ENCODE data around the gene ITM2C.

The ITM2C gene

GRCh38 chr2:230895536-230896345 is 31.0 kb downstream of the ITM2C start:
- DNase-seq: no peak

- DNase-seq: no peak
Observed at GRCh38 chr2:230896346-230897115, 31.8 kb downstream of the ITM2C start.

GRCh38 chr2:230898016-230898712 is 33.4 kb downstream of the ITM2C start:
- DNase-seq: no peak

GRCh38 chr2:230898713-230899091 is 34.0 kb downstream of the ITM2C start:
- no peak for DNase-seq

GRCh38 chr2:230899287-230899686 is 34.5 kb downstream of the ITM2C start:
- DNase-seq: no peak

GRCh38 chr2:230899786-230900185 is 35.0 kb downstream of the ITM2C start:
- DNase-seq: no peak

GRCh38 chr2:230900336-230900995 is 35.7 kb downstream of the ITM2C start:
- no peak for DNase-seq

GRCh38 chr2:230901006-230901405 is 36.3 kb downstream of the ITM2C start:
- no peak for DNase-seq

GRCh38 chr2:230902180-230902899 is 37.6 kb downstream of the ITM2C start:
- DNase-seq: peak; percentile 50

- no peak for DNase-seq
Observed at GRCh38 chr2:230903231-230904150, 38.7 kb downstream of the ITM2C start.

- no peak for DNase-seq
Observed at GRCh38 chr2:230904856-230905447, 40.2 kb downstream of the ITM2C start.

GRCh38 chr2:230905448-230906421 is 41.0 kb downstream of the ITM2C start:
- no peak for DNase-seq

GRCh38 chr2:230906471-230907230 is 41.9 kb downstream of the ITM2C start:
- no peak for DNase-seq

- DNase-seq: no peak
Observed at GRCh38 chr2:230907361-230908091, 42.8 kb downstream of the ITM2C start.

GRCh38 chr2:230908092-230908594 is 43.4 kb downstream of the ITM2C start:
- DNase-seq: no peak

- DNase-seq: no peak
Observed at GRCh38 chr2:230908595-230909191, 44.0 kb downstream of the ITM2C start.

GRCh38 chr2:230909841-230910545 is 45.3 kb downstream of the ITM2C start:
- DNase-seq: no peak
